ENCODE results near the gene CENPT.

Gene CENPT

GRCh38 chr16:67858500-67858899, 11.0 kb upstream of the CENPT start:
- peak overlapping the region; percentile 40; the same call in 1 of the 2 replicates for H3K27ac ChIP-seq

GRCh38 chr16:67857547-67858233, 10.2 kb upstream of the CENPT start:
- peak overlapping the region; percentile 40 for H3K27ac ChIP-seq
- TF ChIP-seq ZFX (IDR thresholded peaks at IDR 0.05; ENCODE audit: borderline replicate concordance) (no peak), CTCF (IDR thresholded peaks at IDR 0.05) (no peak)

More at GRCh38 chr16:67858500-67858899, 11.0 kb upstream of the CENPT start:
- TF ChIP-seq ZFX (IDR thresholded peaks at IDR 0.05; ENCODE audit: borderline replicate concordance) (no peak), CTCF (IDR thresholded peaks at IDR 0.05) (no peak)

- no peak for TF ChIP-seq CTCF (IDR thresholded peaks at IDR 0.05)
- TF ChIP-seq ZFX (IDR thresholded peaks at IDR 0.05; ENCODE audit: borderline replicate concordance), result no peak
- peak overlapping the region; percentile 40 for H3K27ac ChIP-seq
These were observed 9.5 kb upstream of the CENPT start for GRCh38 chr16:67856927-67857546.

- no peak overlapping the region for H3K27ac ChIP-seq
- TF ChIP-seq CTCF (IDR thresholded peaks at IDR 0.05) (no peak), ZFX (IDR thresholded peaks at IDR 0.05; ENCODE audit: borderline replicate concordance) (no peak)
These were observed 8.3 kb upstream of the CENPT start for GRCh38 chr16:67855789-67856188.

GRCh38 chr16:67853670-67854069, 6.2 kb upstream of the CENPT start:
- no peak overlapping the region for H3K27ac ChIP-seq
- no peak for TF ChIP-seq CTCF (IDR thresholded peaks at IDR 0.05)
- no peak for TF ChIP-seq ZFX (IDR thresholded peaks at IDR 0.05; ENCODE audit: borderline replicate concordance)

- H3K27ac ChIP-seq, result peak overlapping the region; percentile 91
These were observed 625 bp upstream of the CENPT start for GRCh38 chr16:67848118-67848517.

More at GRCh38 chr16:67848118-67848517, 625 bp upstream of the CENPT start:
- TF ChIP-seq CTCF (IDR thresholded peaks at IDR 0.05), result no peak
- no peak for TF ChIP-seq ZFX (IDR thresholded peaks at IDR 0.05; ENCODE audit: borderline replicate concordance)
